ENCODE results near the gene TAOK3. TPM values are rescaled to one million over a fixed set of nuclear protein-coding genes. Genes with fewer than 3 reads are reported as not detected.

TAOK3 gene
- total and polyA plus RNA-seq, 2 of the 8 experiments (the other 6 are each of a cell fraction or from before 2014, with no cell fraction given) = 5.2 to 9.3 TPM

DNA sequence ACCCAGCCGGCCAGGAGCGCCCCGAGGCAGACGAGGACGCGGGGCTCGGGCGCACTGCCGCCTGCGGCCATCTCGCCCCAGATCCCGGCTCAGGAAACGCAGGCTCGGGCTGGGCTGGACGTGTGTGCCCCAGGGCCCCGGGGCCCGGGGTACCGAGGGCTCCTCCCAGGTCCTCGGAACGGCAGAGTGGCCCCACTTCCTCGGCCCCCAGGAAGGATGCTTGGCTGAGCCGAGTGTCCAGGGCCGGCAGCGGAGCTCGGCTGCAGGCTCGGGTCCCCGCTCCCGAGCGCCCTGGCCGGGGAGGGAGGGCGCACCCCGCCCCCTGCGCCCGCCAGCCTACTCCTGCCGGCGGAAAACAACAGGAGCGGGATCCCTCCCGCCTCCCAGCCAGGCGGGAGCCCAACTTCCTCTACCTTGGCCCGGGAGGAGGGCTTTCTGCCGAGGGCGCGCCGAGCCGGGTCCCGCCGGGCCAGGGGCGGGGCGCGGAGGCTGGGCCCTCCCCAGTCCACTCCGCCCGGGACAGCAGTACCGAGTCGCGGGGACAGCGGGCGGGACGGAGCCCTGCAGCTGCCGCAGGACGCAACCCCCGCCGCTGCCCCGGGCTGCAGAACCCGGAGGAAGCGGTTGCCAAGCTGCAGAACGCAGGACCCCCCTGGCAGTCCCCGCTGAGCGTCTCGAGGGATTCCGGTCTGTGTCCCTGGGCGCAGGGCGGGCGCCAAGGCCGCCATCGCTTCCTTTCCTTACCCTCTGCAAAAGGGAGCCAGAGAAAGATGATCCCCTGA is 268.9 kb downstream of the TAOK3 start, which contains the start of gene VSIG10 (continued):
- TF ChIP-seq TAF1 (IDR thresholded peaks at IDR 0.05; ENCODE audit: low read depth, low read length) = 0 out of 2 replicates have a peak, but pooled peaks have one; percentile 25
- TF ChIP-seq PHF8 (conservative IDR thresholded peaks at IDR 0.05; ENCODE audit: low read depth, low read length) = peak; percentile 81
- peak; percentile 12; the same call in 1 of the 2 replicates for TF ChIP-seq POLR2AphosphoS5 (IDR thresholded peaks at IDR 0.05; ENCODE audit: low read depth, low read length)
- TF ChIP-seq CTBP2 (IDR thresholded peaks at IDR 0.05; ENCODE audit: borderline replicate concordance, insufficient read depth, insufficient read length, low read length) = no peak
